Hepatocyte (in vitro differentiated cells): Measurements from ENCODE around the gene DYNC1LI2.

Source experiments
- EZH2 ChIP-seq: fragments of 200-600 bp; sonication (generic); IDR thresholded peaks from 2 replicates; pipeline ENCODE4 v1.6.1; 2016; ENCODE audit warnings: antibody characterized with exemption, mild to moderate bottlenecking, borderline replicate concordance
- TF ChIP-seq, protein P1 (sequence below): fragments of 200-600 bp; sonication (generic); IDR thresholded peaks from 2 replicates; pipeline ENCODE4 v1.5.1; 2016; ENCODE audit warnings: antibody characterized with exemption, mild to moderate bottlenecking; ENCODE audit not compliant: poor library complexity

DNA sequence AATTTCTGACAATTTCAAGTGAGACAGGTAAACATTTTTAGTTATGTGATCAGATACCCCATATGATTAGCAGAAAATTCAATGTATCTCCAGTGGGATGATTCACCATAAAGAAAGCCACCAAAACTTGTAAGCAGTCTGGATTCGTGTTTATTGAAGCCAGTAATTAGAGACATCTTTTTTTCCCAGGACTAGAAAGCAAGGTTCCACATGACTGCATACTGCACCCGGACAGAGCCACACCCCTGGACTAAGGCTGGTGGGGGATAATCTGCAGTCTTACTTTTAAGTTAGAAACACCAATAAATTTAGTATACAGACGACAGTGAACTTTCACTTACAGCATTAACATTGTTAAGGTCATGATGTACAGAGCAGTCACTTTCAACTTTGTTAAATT, 30.6 kb downstream of the DYNC1LI2 start:
- TF ChIP-seq, protein P1, sequence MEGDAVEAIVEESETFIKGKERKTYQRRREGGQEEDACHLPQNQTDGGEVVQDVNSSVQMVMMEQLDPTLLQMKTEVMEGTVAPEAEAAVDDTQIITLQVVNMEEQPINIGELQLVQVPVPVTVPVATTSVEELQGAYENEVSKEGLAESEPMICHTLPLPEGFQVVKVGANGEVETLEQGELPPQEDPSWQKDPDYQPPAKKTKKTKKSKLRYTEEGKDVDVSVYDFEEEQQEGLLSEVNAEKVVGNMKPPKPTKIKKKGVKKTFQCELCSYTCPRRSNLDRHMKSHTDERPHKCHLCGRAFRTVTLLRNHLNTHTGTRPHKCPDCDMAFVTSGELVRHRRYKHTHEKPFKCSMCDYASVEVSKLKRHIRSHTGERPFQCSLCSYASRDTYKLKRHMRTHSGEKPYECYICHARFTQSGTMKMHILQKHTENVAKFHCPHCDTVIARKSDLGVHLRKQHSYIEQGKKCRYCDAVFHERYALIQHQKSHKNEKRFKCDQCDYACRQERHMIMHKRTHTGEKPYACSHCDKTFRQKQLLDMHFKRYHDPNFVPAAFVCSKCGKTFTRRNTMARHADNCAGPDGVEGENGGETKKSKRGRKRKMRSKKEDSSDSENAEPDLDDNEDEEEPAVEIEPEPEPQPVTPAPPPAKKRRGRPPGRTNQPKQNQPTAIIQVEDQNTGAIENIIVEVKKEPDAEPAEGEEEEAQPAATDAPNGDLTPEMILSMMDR = no peak
- no peak for TF ChIP-seq EZH2
